ENCODE measurements around the gene SLC43A1.

GRCh38 chr11:57536947-57537619 is 21.6 kb upstream of the SLC43A1 start, which contains the start of gene SMTNL1:
- TF ChIP-seq MAX (IDR thresholded peaks at IDR 0.05) (no peak), HNF4G (IDR thresholded peaks at IDR 0.05) (no peak), CTCF (IDR thresholded peaks at IDR 0.05; ENCODE audit: low read depth, low read length, missing input control) (no peak)

Measured in liver (tissue), 3 donors.